GM21825 (cell line): ENCODE measurements around the gene MYO9A.
"Not testable (repeated sequence)": the region's sequence is repeated elsewhere in the genome, so short reads cannot be mapped to it uniquely, and the experiment has no call there.

Experiments
- ATAC-seq: cut with Tn5 transposase; IDR thresholded peaks from one replicate; pipeline ENCODE4 v1.9.1; 2021; ENCODE audit warnings: mild to moderate bottlenecking, moderate library complexity; ENCODE audit not compliant: unreplicated experiment

Gene MYO9A

GRCh38 chr15:72099155-72099554 is 18.8 kb downstream of the MYO9A start:
- no peak for ATAC-seq

- no peak for ATAC-seq
Observed at GRCh38 chr15:72098040-72098439, 19.9 kb downstream of the MYO9A start.

GRCh38 chr15:72096796-72097195 is 21.2 kb downstream of the MYO9A start:
- ATAC-seq, result no peak

- ATAC-seq, result no peak
Observed at GRCh38 chr15:72092691-72093090, 25.3 kb downstream of the MYO9A start.

GRCh38 chr15:72092006-72092405 is 25.9 kb downstream of the MYO9A start:
- ATAC-seq, result no peak

- no peak for ATAC-seq
Observed at GRCh38 chr15:72086920-72087648, 30.9 kb downstream of the MYO9A start.

- no peak for ATAC-seq
Observed at GRCh38 chr15:72086010-72086697, 31.8 kb downstream of the MYO9A start.

- ATAC-seq, result no peak
Observed at GRCh38 chr15:72082176-72082575, 35.8 kb downstream of the MYO9A start.

GRCh38 chr15:72078887-72079286 is 39.1 kb downstream of the MYO9A start:
- ATAC-seq, result peak; percentile 84

GRCh38 chr15:72077950-72078349 is 40.0 kb downstream of the MYO9A start:
- no peak for ATAC-seq

GRCh38 chr15:72074335-72075060 is 43.5 kb downstream of the MYO9A start:
- no peak for ATAC-seq

- ATAC-seq, result not testable (repeated sequence)
Observed at GRCh38 chr15:72071448-72071825, 46.5 kb downstream of the MYO9A start.

GRCh38 chr15:72070817-72071447 is 47.0 kb downstream of the MYO9A start:
- ATAC-seq, result no peak

- ATAC-seq, result no peak
Observed at GRCh38 chr15:72068856-72069255, 49.1 kb downstream of the MYO9A start.

- ATAC-seq, result no peak
Observed at GRCh38 chr15:72065801-72066200, 52.1 kb downstream of the MYO9A start.

GRCh38 chr15:72063186-72063585 is 54.8 kb downstream of the MYO9A start:
- ATAC-seq, result no peak

- ATAC-seq, result no peak
Observed at GRCh38 chr15:72062319-72062718, 55.6 kb downstream of the MYO9A start.

- no peak for ATAC-seq
Observed at GRCh38 chr15:72060687-72061250, 57.2 kb downstream of the MYO9A start.

- no peak for ATAC-seq
Observed at GRCh38 chr15:72058585-72058984, 59.4 kb downstream of the MYO9A start.

GRCh38 chr15:72057548-72058091 is 60.3 kb downstream of the MYO9A start:
- ATAC-seq, result no peak

GRCh38 chr15:72056217-72056616 is 61.7 kb downstream of the MYO9A start:
- ATAC-seq, result not testable (repeated sequence)
